C4-2B (cell line): Measurements from ENCODE around the gene ATP5F1E.

Experiments used
- H3K27ac ChIP-seq: fragments of 450-650 bp; 2 replicates; pipeline ENCODE4 v1.5.1; 2017
- ZFX ChIP-seq: fragments of 450-650 bp; IDR thresholded peaks from 2 replicates; pipeline ENCODE4 v1.6.1; 2017
- TF ChIP-seq, protein P1 (sequence below): fragments of 450-650 bp; conservative IDR thresholded peaks from 2 replicates; pipeline ENCODE4 v1.5.1; 2017; ENCODE audit warnings: mild to moderate bottlenecking

Gene ATP5F1E

DNA sequence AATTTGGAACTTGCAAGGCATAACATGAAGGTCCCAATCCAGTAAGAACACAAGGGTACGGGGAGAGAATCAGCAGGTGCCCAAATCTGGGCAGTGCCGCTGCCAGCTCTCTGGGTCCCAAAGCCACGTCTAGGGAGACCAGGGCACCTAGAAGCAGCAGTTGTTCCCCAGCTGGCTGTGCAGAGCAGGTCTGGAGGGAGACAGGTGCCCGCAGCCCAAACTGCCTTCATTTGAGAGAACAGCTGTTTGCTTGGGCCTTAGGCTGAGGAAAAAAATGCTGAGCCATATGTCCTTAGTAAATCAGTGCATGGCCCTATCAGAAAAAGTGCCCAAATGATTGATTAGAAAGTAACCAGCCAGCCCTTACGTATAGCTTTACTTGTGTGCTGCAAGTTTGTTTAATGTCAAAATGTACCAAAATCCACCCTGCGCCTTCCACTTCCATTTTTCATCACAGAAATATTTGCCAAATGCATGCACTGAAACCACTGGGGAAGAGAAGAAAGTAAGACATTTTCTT, 19.6 kb upstream of the ATP5F1E start:
- H3K27ac ChIP-seq: no peak overlapping the region
- no peak for TF ChIP-seq ZFX
- TF ChIP-seq, protein P1, sequence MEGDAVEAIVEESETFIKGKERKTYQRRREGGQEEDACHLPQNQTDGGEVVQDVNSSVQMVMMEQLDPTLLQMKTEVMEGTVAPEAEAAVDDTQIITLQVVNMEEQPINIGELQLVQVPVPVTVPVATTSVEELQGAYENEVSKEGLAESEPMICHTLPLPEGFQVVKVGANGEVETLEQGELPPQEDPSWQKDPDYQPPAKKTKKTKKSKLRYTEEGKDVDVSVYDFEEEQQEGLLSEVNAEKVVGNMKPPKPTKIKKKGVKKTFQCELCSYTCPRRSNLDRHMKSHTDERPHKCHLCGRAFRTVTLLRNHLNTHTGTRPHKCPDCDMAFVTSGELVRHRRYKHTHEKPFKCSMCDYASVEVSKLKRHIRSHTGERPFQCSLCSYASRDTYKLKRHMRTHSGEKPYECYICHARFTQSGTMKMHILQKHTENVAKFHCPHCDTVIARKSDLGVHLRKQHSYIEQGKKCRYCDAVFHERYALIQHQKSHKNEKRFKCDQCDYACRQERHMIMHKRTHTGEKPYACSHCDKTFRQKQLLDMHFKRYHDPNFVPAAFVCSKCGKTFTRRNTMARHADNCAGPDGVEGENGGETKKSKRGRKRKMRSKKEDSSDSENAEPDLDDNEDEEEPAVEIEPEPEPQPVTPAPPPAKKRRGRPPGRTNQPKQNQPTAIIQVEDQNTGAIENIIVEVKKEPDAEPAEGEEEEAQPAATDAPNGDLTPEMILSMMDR: no peak

DNA sequence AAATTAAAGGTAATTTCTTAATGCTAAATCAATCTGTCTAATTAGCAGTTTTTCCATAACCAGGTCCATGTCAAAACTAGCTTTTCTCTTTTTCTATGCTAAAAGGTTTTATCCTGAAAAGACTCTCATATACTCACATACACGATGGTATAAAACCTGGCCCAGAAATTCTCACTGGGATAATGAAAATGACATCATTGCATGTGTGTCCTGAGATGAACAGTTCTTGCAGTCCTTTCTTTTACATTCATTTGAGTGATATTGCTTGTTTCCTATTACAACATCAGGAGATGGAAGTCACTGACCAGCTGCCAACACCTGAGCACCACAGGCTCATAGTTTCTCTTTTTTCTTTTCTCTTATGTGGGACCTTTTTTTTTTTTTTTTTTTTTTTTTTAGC, 18.3 kb upstream of the ATP5F1E start:
- TF ChIP-seq, protein P1: no peak
- TF ChIP-seq ZFX: no peak
- H3K27ac ChIP-seq: no peak overlapping the region

DNA sequence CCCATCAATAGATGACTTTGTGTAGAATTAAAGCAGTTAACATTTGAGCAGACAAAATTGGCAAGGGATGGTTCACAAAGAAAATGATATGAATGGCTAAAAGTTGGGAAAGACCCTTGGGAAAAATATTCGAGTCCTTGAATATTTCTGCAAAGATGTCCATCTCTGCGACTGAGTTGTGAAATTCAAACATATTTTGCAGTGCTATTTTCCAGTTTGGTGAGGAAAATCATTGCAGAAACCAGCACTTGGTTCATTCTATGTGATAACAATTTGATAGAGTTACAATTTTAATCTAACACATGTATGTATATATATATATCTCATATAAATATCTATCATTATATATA, 16.5 kb upstream of the ATP5F1E start:
- H3K27ac ChIP-seq: no peak overlapping the region

DNA sequence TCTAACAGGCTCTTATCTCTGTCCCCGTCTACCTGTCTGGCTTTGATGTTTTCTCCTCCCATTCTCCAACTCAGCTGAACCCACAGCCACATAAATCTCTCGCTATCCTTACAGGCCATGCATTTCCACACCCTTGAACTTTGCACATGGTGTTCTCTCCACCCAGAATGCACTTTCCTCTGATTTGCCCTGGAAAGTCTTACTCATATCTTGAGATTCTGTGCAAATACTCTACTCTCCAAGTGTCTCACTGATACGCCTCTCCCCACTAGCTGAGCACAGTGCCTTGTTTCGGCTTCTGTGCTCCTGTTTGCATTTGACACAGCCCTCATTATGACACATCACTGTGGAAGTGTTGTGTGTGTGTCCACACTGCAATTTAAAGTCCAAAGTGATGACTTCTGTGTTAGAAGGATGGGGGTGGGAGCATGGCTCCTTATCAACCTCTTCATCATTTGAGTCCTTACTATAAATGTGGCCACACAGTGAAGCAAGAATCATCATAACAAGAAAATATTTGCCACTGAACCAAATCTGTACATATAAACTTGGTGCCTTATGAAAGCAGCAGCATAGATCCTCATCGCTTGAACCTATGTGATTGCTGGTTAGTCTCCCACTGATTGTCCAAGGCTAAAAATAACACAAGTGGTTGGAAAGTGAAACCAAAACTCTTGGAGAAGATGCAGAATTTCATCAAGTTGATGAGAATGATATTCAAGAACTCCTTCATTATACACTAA, 16.0 kb upstream of the ATP5F1E start:
- no peak overlapping the region for H3K27ac ChIP-seq
- no peak for TF ChIP-seq ZFX
- TF ChIP-seq, protein P1: no peak

More for the DNA sequence above, 16.5 kb upstream of the ATP5F1E start:
- TF ChIP-seq, protein P1: no peak
- TF ChIP-seq ZFX: no peak

DNA sequence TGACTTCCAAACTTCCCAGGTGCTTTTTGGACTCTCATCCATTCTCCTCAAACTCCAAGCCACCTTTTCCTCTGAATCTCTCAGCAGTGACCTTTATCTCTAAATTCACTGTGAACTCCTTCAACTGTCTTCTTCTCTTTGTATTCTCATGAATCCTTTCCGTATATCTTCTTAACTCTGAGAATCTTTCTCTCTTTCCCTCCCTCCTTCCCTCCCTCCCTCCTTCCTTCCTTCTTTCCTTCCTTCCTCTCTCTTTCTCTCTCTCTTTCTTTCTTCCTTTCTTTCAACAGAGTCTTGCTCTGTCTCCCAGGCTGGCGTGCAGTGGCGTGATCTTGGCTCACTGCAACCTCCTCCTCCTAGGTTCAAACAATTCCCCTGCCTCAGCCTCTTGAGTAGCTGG, 14.7 kb upstream of the ATP5F1E start:
- no peak overlapping the region for H3K27ac ChIP-seq
- TF ChIP-seq, protein P1: no peak
- no peak for TF ChIP-seq ZFX

DNA sequence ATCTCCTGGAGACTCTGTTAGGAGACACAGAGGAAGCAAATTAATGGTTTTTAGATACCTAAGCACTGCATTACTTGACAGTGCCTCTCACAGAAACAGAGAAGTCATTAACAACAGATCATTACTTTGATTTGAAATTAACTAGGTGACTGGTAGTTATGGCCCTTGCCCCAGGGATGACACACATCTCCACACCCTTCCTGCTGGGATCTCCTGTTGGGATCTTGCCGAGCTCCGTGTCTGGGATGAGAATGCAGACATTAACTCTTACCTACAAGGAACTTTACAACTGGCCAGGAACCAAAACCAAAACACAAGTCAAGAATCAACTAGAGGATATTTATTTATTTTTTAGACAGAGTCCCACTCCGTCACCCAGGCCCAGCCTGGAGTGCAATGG, 12.7 kb upstream of the ATP5F1E start:
- no peak for TF ChIP-seq ZFX
- TF ChIP-seq, protein P1: no peak
- no peak overlapping the region for H3K27ac ChIP-seq

DNA sequence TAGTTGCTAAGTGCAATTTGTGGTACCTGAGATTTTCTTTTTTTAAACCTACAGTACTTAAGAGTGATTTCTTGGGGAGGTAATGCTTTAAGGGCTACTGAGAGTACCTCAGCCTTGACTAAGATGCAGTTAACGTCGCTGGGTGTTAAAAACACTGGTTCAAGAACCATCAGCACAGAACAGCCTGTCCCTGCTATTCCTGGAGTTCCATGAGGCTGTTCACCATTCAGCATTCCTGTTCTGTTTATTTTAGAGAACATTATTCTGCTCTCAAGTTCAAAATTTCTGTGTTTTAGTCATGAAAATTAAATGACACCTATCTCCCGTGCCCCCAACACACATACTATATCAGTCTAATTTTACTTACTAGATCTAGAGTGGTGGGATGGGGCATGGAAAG, 12.2 kb upstream of the ATP5F1E start:
- no peak for TF ChIP-seq ZFX
- TF ChIP-seq, protein P1: no peak
- H3K27ac ChIP-seq: no peak overlapping the region
